Fibroblast of skin of left quadriceps (primary cell): ENCODE measurements around the gene GMIP.
"Not testable (repeated sequence)": the region's sequence is repeated elsewhere in the genome, so short reads cannot be mapped to it uniquely, and the experiment has no call there.

Experiments used
- DNase-seq, 2 experiments: peaks; one replicate each; pipeline ENCODE4 v3.0.0-alpha.2; 2013; ENCODE audit warnings: low read depth in 2 of 2

GMIP gene

GRCh38 chr19:19643158-19644053 lies at the start of gene GMIP:
GMIP (minus strand) TSS chr19:19643657; CDS start chr19:19643529, 128 bp downstream.
- no peak for DNase-seq

DNA sequence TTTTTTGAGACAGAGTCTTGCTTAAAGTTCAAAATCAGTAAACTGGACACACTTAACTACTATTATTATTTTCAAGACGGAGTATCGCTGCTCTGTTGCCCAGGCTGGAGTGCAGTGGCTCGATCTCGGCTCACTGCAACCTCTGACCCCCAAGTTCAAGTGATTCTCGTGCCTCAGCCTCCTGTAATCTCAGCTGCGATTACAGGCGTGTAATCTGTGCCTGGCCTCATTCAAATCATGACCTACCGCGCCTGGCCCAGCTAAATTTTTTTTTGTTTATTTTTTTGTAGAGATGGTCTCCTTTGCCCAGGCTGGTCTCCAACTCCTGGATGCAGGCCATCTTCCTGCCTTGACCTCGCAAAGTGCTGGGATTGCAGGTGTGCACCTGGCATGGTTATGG lies 48.2 kb upstream of the GMIP start:
- DNase-seq: no peak

- not testable (repeated sequence) for DNase-seq
Observed at GRCh38 chr19:19689023-19689422, 45.6 kb upstream of the GMIP start.

GRCh38 chr19:19687090-19687489 lies 43.6 kb upstream of the GMIP start:
- DNase-seq: no peak

DNA sequence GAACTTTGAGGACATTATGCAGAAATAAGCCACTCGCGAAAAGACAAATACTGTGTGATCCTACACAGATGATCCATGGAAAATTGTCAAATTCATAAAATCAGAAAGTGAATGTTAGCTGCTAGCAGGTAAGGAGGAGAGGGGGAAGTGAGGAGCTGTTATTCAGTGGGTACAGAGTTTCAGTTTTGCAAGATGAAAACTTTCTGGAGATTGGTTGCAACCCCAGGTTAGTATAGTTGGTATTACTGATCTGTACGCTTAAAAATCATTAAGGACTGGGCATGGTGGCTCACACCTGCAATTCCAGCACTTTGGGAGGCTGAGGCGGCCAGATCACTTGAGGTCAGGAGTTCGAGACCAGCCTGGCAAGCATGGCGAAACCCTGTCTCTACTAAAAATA lies 43.1 kb upstream of the GMIP start:
- DNase-seq: no peak

GRCh38 chr19:19686119-19686518 lies 42.7 kb upstream of the GMIP start:
- not testable (repeated sequence) for DNase-seq

- no peak for DNase-seq
Observed at GRCh38 chr19:19679176-19680073, 36.0 kb upstream of the GMIP start.

- DNase-seq: no peak
Observed at GRCh38 chr19:19677579-19677978, 34.1 kb upstream of the GMIP start.

DNA sequence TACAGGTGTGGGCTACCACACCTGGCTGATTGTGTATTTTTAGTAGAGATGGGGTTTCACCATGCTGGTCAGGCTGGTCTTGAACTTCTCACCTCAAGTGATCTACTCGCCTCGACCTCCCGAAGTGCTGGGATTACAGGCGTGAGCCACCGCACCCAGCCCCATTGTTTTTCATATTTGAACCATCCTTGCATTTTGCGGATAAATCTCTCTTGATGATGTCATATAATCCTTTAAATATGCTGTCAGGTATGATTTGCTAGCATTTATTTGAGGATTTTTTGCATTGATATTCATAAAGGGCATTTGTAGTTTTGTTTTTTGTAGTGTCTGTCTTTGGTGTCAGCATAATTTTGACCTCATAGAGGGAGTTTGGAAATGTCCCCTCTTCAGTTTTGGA lies 30.9 kb upstream of the GMIP start:
- no peak for DNase-seq

- no peak for DNase-seq
Observed at GRCh38 chr19:19672816-19673215, 29.4 kb upstream of the GMIP start.

DNA sequence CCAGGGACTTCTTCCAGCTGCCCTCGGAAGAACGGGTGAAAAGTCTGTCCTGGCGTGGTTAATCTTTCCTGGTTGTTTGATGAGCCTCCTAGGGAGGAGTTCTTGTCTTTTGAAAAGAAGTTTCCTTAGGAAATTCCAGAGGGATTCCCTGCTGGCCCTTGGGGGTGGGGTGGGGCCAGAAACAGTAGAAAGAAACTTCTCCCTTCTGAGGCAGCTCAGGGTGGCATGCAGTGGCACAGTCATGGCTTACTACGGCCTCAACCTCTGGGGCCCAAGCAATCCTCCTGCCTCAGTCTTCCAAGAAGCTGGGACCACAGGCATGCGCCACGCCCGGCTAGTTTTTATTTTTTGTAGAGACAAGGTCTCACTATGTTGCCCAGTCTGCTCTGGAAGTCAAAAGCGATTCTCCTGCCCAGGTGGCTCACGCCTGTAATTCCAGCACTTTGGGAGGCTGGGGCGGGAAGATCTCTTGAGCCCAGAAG lies 26.7 kb upstream of the GMIP start:
- DNase-seq: no peak

DNA sequence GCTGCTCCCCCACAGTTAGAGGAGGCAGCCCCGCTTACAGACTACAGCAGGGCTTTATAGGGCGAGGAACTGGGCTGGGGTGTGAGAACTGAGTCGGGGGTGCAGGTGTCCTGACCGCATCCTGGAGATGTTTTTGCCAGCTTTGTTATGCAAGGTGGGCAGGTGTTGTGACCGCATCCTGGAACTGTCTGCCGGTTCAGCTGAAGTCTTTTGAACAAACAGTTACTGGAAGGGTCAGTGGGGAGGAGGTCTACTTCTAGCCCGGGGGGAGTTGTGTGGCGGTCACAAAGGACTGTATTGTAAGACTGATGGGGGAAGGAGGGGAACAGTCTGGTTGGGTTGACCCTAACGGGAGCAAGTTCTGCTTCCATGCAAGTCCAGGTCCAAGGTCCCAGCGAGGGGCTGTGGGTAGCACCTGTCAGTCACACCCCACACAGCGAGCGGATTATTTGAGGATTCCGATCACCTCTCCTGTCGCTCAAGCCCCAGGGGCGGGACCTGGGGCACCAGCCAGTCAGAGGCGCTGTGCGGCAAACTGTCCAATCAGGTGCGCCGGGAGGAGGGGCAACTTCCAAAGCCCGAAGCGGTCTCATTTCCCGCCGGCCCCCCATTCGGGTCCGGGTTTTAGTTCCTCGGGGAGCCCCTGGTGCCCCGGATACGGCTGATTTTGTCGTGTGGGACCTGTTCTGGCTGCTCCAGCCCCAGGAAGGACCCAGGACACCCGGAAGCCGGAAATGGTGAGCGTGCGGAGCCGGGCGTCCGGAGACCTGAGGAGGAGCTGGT lies 25.0 kb upstream of the GMIP start, which contains the start of gene ZNF101:
ZNF101 (plus strand) TSS at position 610 of the 783 bp plus-strand sequence; CDS start at position 735, 125 bp downstream.
- DNase-seq: peak; percentile 67 to 68

GRCh38 chr19:19665420-19665948 lies 22.0 kb upstream of the GMIP start:
- not testable (repeated sequence) for DNase-seq

DNA sequence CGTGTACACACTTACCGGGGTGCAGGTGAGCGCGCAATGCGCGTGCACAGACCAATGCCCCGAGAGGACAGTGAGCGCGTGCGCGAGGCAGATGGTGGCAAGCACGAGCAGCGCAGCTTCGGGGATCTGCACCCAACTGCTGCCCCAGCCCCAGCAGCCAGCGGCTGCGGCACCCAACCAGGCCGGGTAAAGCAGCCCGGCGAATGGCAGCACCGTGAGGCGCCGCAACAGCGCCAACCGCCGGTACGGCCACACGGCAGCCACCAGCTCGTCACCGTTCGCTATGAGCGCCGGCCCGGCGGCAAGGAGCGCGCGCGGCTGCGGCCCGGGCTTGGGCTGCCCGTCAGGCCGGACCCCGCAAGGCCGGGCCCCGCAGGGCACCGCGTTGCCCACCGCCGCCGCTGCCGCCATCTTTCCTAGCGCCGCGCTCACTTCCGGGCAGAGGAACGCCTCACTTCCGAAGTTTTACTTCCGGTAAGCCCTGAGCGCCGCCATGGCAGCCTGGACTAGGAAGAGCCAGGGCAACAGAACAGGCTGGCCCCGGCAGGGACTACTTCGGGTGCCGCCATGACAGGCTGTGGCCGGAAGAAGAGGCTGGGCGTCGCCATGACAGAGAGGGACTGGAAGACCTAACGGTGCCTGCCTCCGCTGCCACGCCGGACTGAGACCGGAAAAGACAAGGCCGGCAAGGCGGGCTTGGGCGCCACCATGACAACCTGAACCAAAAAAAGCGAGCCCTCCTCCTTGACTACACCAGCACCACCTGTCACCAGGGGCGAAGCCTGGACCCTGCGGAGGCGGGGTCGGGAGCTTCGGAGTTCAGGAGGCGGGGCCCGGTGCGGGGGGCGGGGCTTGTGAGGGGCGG lies 20.0 kb upstream of the GMIP start, which contains the start of gene ATP13A1:
ATP13A1 (minus strand) TSS at position 421 of the 865 bp plus-strand sequence; CDS start at position 411, 10 bp downstream.
- DNase-seq: peak; percentile 95 to 96

DNA sequence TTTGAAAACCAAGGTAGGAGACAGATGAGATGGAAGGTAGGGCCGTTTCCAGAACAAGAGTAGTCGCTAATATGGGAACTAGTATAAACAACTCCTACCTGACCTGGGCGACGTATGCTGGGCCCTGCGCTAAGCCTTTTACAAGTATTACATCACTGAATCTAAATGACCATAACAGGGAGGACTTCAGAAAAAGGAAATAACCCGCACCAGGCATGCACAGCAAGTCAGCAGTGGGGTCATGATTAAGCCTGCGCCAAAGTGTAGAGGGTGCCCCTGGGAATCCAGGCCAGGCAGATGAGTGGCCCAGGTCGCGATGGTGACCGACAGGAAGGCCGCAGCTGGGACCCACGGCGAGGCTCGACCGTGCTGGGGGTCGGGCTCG lies 19.4 kb upstream of the GMIP start:
- no peak for DNase-seq

DNA sequence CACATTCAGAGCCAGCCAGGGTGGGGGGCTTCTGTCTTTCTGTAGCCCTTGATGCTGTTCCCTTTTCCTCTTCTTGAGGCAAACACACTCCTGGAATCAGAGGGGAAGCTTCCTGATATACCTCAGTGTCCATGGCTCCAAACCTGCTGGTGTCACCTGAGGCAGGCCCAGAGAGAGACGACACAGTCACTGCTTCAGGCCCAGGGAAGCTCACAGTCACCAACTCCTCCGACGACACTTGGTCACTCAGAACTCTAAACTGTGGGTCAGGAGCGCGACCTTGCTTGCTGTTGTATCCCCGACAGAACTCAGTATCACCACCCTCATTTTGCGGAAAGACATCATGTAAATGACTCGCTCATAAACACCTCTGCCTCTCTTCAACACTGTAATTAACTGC lies 18.9 kb upstream of the GMIP start:
- DNase-seq: no peak

GRCh38 chr19:19661675-19662251 lies 18.3 kb upstream of the GMIP start:
- no peak for DNase-seq

- no peak for DNase-seq
Observed at GRCh38 chr19:19661141-19661674, 17.8 kb upstream of the GMIP start.

- no peak for DNase-seq
Observed at GRCh38 chr19:19659646-19660245, 16.3 kb upstream of the GMIP start.
